ENCODE measurements around the gene ANKMY2.
"Not testable (repeated sequence)": the region's sequence is repeated elsewhere in the genome, so short reads cannot be mapped to it uniquely, and the experiment has no call there.

ANKMY2 gene

DNA sequence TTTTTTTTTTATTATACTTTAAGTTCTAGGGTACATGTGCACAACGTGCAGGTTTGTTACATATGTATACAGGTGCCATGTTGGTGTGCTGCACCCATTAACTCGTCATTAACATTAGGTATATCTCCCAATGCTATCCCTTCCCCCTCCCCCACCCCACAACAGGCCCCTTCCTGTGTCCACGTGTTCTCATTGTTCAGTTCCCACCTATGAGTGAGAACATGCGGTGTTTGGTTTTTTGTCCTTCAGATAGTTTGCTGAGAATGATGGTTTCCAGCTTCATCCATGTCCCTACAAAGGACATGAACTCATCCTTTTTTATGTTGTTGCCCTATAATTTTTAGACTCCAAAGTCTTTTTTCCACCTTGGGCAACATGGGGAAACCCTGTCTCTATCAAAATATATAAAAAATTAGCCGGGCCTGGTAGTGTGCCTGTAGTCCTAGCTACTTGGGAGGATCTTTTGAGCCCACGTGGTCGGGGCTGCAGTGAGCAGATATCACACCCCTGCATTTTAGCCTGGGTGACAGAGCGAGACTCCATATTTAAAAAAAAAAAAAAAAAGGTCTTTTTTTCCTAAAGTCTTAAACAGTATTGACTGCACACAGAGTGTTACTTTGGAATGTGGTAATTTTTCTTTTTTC is 14.4 kb upstream of the ANKMY2 start:
- DNase-seq (ENCODE audit: low spot score): not testable (repeated sequence)

DNA sequence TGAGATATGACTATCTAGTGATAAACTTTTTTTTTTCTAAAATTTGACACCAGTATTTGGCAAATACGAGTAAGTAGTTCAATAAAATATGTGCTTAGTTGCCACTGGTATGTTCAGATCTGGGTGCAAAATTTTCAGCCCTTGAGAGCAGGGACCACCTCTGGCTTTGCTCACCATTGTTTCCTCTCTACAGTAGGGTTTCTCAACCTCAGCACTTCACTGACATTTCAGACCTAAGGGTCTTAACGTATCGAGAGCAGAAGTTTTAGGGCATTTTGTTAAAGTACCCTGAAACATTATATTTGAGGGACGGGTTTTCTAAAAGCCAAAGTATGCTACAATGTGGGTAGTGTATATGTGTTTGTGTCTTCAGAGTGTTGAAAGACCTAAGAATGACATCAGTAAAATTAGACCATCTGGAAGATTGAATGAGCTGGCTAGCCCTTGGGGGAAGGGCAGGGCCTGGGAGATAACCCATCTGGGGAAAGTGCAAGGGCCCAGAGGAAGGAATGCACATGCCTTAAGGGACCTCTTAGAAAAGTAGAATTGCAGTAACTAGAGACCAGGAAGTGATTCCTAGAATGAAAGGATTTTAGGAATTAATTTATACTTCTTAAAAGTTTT is 12.2 kb upstream of the ANKMY2 start:
- peak; percentile 46 for DNase-seq (ENCODE audit: low spot score)

DNA sequence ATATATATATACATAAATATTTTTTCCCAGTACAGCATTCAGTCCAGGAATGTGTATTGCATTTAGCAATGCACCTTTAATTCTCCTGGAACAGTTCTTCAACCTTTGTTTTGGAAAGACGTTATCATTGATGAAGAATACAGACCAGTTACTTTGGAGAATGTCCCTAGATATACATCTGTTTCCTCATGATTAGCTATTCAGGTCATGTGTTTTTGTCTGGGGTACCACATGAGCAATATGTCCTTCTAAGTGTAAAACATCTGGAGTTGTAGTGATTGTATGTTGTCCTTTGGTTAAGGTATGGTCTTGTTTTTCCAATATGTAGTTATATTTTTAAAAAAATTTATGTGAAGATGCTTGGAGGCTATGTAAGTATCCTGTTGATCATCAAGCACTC is 10.6 kb upstream of the ANKMY2 start:
- DNase-seq (ENCODE audit: low spot score): no peak

DNA sequence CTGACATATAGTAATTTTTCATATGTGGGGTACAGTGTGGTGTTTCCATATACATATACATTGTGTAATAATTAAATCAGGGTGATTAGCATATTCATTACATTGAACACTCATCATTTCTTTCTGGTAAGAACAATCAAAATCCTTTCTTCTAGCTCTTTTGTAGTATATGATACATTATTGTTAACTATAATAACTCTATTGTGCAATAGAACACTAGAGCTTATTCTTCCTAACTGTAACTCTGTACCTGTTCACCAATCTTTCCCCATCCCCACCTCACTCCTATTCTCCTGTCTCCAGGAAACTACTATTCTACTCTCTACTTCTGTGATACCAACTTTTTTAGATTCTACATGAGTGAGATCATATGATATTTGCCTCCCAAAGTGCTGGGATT is 9.8 kb upstream of the ANKMY2 start:
- DNase-seq (ENCODE audit: low spot score): no peak

DNA sequence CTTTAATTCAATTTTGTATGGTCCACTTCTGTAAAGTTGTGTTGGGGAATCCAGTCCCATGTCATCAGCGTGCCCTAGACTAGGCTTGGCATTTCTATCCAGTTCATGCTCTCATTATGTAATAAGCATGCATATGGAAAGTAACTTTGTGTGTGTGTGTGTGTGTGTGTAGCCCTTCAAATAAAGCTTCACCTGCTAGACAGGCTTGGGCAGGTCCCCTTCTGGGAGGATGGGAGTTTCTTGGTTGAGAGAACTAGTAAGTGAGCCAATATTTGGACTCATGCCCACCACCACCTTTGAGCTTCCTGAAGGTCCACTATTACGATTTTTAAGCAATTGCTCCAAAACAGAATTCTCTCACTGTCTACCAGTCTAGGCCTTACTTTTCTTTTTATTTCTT is 7.3 kb upstream of the ANKMY2 start:
- no peak for DNase-seq (ENCODE audit: low spot score)

DNA sequence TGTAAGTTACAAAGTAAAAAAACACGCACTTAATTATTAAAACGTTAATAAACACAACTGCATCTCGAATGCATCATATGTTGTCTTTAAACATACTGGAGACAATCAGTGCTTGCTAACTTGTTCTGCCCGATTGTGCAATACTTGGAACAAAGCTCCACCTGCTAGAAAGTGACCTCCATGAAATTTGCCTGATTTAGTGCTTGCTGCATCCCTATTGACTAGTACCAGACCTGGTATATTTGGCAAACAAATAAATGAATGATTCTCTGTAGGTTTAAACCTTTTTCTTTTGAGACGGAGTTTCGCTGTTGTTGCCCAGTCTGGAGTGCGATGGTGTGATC is 6.7 kb upstream of the ANKMY2 start:
- DNase-seq (ENCODE audit: low spot score): no peak

DNA sequence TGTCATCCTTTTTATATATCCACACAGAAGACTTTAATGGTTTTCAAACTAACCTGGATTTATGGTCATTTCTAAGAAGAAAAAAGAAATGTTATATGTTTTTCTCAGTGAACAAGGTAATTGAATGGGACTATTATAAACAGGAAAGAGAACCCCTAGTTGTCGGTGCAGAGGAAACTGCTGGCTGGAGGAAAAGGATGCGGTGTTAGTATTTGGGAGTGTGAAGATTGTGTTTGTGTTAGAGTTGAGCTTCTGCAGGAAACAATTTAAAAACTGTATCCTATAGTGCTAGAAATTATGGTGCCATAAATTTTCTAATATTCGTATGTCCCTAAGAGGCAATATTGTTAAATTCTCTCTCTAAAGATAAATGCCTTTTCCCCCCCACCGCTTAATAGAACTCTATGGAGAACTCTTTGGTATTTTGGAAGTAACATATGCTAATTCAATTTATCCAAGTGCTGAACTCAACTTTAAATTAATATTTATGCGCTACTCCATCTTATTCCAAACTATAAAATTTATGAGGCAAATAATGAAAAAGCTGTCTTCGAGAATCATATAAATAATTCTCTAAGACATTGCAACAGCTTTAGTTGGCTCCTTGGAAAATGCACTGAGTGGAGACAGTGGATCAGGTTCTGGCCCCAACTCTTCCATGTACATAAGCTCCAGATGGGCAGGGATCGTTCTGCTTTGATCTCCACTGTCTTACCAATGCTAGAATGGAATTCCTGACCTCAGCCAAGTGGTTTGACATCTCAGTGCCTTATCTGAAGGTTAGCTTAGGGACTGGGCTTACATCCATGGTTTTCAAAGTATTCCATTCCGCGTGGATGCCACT is 6.1 kb upstream of the ANKMY2 start:
- no peak for DNase-seq (ENCODE audit: low spot score)

DNA sequence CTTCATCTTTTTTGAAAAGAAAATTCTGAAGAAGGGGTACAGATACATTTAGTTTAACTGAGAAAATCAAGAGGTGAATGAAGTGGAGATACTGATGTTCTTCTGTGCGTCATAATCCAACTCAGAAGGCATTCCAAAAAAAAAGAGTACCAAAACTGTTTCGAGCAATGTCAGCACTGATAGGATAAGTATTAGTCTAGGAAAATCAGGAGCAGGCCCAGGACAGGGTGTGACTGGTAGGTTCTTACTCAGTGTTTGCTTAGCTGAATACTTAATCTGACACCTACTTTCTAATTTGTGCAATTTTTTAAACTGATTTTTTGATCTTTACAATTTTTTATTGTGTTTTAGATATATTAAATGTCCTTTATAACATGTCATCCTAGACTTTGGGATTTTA is 4.7 kb upstream of the ANKMY2 start:
- DNase-seq (ENCODE audit: low spot score): no peak

DNA sequence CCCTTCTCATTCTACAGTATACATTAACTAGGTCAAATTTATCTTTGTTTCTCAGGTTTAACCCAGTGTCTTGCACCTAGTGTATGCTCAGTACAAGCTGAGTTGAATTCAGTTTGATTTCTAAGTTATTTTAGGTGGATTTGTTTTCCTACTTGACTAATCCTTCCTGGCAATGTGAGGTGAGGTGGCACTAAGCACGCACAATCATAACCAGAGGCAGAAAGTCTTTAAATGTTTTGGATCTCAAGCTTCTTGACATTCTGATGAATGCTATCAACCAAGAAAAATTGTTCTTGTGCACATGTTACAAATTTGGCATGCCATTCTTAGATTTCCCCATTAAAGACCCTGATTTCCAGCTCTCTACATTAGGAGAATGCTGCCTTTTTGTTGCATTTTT is 3.6 kb upstream of the ANKMY2 start:
- no peak for DNase-seq (ENCODE audit: low spot score)

DNA sequence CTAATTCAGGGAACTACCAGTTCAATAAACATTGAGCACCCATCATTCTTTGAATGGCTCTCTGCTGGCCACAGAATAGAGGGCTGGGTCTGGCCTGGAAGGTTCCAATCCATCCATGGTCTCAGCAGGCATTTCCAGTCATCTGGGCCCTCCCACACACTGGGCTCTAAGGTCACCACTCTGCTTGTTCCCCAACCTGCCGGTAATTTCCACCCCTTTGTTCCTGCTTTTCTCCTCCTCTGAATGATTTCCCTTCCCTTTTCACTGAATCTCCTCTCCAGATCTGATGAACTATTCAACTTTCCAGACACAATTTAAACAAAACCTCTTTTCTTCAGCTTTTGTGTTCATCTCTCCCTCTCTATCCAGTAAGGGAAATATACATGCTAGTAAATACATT is 3.0 kb upstream of the ANKMY2 start:
- peak; percentile 20 for DNase-seq (ENCODE audit: low spot score)

DNA sequence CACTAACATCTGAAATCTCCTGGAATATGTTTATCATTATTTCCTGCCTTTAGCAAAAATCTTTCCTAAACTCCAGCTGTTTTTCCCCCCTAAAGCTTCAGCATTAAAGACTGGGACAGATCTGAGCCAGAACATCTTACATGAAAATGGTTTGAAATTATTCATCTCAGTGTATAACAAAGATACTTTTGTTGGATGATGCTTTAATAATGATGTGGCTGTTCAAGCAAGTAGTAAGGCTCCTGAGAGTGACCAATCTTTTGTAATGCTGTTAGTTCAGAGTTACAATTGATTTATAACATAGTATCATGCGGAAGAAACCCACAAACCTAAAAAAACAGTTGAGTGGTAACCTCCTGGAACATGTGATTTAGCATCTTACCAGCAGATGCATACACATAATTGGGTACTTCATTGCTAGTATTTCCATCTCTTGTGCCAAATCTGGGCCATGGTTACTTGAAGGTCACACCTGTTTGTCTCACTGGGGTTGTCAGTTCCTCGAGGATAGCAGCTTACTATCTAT is 1.9 kb upstream of the ANKMY2 start:
- no peak for DNase-seq (ENCODE audit: low spot score)

DNA sequence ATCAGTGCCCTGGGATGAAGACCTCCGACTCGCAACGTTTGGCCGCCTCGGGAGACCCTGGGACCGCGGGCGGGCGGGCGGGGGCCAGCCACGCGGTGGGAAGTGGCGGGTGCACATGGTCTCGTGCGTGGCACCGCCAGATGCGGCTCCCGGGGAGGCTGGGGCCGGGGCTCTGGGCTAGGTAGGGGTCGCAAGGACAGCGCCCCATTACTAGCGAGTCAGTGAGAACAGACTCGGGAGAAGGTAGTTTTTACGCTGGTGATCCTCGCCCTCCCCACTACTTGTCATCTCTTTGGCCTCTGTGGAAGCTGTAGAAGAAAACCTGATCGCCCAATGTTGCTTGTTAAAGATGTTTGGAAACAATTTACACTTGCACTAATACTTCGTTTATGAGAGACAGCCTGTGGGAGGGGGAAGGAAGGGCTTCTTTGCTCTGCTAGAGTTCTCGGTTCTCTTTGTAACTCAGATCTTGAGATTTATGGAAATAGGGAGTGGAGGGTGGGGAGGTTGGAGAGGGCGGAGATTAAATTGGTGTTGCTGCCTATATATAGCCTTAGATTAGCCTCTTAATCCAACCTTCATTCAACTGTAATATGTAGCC is 1.0 kb upstream of the ANKMY2 start:
- no peak for DNase-seq (ENCODE audit: low spot score)

DNA sequence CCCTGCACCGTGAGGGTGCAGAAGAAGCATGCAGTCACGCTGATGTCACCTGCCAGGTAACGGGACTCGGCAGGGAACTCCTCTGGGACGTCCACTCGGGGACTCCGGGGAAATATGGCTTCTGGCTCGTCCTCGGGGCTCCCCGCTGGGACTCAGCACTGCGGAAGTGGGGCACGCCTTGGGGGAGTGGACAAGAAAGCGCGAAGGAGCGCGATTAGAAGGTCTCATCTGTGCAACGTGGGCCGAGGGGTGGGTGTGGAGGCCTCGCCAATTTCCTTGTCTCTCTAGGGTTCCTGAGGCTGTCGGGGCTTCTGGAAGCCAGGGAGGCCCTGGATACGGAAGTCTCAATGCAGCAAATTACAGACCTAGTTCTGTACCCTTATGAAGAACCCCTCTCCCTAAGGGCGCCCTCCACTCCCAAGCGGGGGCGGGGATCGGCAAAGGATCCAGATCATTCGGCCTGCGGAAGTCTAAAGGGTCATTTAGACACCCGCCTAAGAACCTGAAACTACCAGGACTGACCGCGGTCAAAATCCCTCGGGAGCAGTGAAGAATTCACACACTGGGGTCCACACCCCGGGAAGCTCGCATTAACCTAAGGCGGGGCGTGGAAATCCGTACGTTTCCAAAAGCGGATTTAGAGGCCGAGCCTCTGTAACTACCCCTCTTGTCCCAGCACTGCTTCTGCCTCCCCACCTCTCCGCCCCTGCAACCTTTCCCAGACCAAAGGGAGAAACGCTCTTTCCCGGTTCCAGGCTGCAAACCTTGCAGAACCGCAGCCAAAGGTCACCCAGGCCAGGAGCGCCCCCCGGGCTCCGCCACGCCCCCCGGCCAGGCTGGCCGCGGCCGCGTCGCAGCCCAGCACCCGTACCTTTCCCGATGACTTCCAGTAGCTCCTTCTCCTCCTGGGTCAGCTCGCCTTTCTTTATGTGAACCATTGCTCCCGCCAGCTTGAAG is 640 bp downstream of the ANKMY2 start:
- DNase-seq (ENCODE audit: low spot score): peak; percentile 69

DNA sequence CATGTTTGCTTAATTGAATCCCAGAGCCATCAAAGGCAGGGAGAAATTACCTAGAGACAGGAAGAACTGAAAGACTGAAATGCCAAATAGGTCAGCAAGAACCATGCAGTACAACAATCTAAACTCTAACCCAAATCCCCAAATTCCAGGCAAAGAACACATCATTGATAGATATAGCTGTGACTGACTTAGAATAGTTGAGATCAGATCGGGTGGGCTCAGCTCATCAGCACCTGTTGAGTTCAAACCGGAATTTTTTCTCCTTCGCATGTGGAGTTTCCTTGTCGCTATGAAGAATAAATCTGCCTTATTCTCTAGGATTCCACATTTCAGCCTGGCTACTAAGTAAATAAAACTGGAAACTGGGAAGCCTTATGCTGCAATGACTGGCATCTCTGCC is 1.4 kb downstream of the ANKMY2 start:
- DNase-seq (ENCODE audit: low spot score): no peak

DNA sequence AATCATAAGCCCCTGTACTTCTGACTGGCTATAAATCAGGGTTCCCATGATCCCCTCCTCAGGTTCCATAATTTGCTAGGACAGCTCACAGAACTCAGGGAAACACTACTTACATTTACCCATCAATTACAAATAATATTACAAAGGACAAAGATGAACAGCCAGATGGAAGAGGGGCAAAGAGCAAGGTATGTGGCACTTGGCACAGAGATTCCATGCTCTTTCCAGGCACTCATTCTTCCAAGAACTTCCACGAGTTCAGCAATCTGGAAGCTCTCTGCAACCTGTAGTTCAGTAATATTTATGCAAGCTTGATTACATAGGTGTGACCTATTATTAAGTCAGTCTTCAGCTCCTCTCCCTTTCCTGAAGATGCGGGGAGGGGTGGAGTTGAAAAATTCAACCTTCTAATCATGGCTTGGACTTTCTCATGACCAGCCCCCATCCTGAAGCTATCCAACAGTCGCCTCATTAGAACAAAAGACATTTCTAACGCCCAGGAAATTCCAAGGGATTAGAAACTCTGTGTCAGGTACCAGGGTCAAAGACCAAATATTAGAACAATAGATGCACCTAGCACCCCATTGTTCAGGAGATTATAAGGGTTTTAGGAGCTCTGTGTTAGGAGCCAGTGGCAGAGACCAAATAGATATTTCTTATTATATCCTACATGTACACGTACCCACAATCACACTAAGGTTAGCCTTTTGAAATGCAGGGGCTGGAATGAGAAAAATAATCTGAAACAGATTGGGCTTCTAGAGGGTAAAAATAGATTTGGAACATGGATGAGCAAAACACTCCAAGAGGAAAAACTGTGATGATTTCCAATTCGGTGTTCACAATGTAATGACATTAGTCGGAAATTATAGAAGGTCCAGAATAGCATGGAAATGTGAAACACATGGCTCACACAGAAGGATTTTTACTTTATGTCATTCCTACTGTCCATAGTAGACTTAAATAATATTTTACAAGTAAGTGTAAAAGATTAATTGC is 7.0 kb downstream of the ANKMY2 start:
- DNase-seq (ENCODE audit: low spot score): no peak

DNA sequence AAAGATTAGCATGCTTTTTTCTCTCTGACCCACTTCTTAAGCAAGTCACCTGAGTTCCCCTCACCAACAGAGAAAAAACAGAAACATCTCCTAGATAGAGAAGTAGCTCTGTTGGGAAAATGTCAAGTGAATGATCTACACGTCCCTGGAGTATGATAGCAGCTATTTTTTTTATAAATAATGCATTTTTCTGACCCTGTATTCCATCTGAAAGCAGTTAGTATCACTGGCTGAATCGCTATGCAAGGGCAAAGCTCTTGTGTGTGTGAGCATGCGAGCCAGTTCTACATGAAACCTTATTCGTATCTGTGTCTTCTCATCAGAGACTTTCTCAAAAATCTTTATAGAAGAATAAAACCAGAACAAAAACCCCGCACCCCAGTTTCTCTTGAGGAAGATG is 8.2 kb downstream of the ANKMY2 start:
- no peak for DNase-seq (ENCODE audit: low spot score)

DNA sequence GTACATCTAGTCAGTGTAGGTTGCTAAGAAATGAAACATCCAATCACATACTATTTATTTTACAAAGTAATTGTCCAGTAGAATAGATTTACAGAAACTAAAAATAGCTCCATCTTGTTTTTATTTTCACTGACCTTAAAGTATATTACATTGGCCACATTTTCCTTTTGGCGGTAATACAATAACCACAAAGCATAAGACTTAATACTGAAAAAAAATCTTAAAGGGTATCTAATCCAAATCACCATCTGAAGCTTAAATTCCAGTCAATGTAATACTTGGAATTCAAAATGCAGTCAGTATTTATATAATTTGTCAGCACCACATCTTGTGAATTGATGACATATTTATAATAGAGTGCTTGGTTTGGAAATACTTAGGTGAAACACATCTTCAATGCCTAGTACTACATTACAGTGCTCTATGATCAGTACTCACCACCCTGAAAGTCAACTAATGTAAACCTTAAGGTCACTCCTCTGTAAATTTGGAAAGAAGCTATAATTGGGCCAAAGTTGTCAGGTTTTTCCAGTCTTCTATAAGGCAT is 8.9 kb downstream of the ANKMY2 start:
- DNase-seq (ENCODE audit: low spot score): no peak

DNA sequence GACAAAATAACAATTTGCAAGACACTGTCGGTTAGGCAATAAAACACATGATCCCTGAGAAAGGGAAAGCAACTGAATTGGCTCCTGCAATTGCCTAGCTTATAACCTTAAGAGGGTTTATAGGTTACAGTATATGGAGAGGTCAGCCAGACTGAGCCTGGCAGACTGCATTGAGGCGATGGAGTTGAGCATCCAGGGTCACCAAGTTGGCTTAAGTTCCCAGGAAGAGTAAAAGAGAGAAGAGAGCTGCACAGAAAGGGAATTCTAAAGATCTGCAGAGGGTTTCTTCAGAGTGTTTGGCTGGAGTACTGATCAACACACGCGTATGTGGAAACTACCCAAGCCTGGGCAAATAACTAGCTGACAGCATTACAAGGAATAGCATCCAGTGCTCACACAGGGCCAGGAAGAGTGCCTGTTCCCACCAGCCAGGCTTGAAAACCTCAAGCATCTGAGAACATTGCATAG is 11.2 kb downstream of the ANKMY2 start:
- DNase-seq (ENCODE audit: low spot score): no peak

DNA sequence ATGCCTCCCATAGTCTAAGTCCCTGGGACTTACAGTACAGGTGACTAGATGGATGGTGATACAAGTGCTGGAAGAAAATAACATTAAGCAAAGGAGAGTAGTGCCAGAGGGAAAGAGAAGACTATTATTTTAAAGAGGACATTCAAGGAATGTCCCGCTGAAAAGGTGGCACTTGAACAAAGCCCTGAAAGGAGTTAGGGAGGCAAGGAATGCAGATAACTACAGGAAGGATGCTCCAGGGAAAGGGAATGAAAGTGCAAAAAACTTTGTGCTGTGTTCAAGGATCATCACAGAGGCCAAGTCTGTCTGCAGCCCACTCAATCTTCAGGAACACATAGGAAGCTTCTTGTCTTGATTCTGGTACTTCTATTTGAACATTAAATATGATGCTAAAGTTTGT is 14.9 kb downstream of the ANKMY2 start:
- peak; percentile 16 for DNase-seq (ENCODE audit: low spot score)

DNA sequence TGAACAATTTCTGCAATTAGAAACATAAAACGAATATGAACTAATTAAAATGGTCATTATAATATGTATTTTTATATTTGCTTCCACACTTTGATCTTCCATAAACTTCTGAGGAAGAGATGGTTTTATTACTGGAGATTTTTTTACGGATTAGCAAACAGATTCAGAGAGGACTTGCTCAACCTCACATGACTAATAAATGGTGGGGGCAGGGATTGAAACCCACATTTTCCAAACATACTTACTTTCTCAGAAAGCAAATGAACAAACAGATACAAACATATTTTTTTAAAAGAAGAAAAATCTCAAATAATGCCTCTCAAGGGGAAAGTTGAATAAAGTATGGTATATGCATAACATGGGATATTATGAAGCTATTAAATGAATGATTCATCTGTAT is 18.3 kb downstream of the ANKMY2 start:
- no peak for DNase-seq (ENCODE audit: low spot score)
